Ishikawa (cell line): ENCODE data around the gene STAG1.
A peak's percentile ranks its signal among the peaks of the same experiment; 100 is the strongest.

Source experiments
- CEBPB ChIP-seq: IDR thresholded peaks from 2 replicates; pipeline ENCODE4 v1.6.1; 2012
- CREB1 ChIP-seq: IDR thresholded peaks from 2 replicates; pipeline ENCODE4 v1.6.1; 2012; ENCODE audit warnings: low read depth
- EGR1 ChIP-seq: IDR thresholded peaks from 2 replicates; pipeline ENCODE4 v1.6.1; 2012
- EP300 ChIP-seq: IDR thresholded peaks from 2 replicates; pipeline ENCODE4 v1.6.1; 2012; ENCODE audit warnings: borderline replicate concordance
- FOXM1 ChIP-seq: IDR thresholded peaks from 2 replicates; pipeline ENCODE4 v1.6.1; 2012; ENCODE audit warnings: low read depth, borderline replicate concordance
- MAX ChIP-seq: IDR thresholded peaks from 2 replicates; pipeline ENCODE4 v1.6.1; 2012
- NFIC ChIP-seq: IDR thresholded peaks from 2 replicates; pipeline ENCODE4 v1.6.1; 2012
- RAD21 ChIP-seq: IDR thresholded peaks from 2 replicates; pipeline ENCODE4 v1.6.1; 2012; ENCODE audit warnings: low read depth
- REST ChIP-seq: IDR thresholded peaks from 2 replicates; pipeline ENCODE4 v1.6.1; 2012; ENCODE audit warnings: low read depth, mild to moderate bottlenecking
- TAF1 ChIP-seq: IDR thresholded peaks from 2 replicates; pipeline ENCODE4 v1.6.1; 2012; ENCODE audit warnings: low read depth, mild to moderate bottlenecking
- TCF12 ChIP-seq: IDR thresholded peaks from 2 replicates; pipeline ENCODE4 v1.6.1; 2012; ENCODE audit warnings: low read depth
- TEAD4 ChIP-seq: IDR thresholded peaks from 2 replicates; pipeline ENCODE4 v1.6.1; 2012
- USF1 ChIP-seq: IDR thresholded peaks from 2 replicates; pipeline ENCODE4 v1.6.1; 2012
- YY1 ChIP-seq: IDR thresholded peaks from 2 replicates; pipeline ENCODE4 v1.6.1; 2012; ENCODE audit warnings: low read depth

DNA sequence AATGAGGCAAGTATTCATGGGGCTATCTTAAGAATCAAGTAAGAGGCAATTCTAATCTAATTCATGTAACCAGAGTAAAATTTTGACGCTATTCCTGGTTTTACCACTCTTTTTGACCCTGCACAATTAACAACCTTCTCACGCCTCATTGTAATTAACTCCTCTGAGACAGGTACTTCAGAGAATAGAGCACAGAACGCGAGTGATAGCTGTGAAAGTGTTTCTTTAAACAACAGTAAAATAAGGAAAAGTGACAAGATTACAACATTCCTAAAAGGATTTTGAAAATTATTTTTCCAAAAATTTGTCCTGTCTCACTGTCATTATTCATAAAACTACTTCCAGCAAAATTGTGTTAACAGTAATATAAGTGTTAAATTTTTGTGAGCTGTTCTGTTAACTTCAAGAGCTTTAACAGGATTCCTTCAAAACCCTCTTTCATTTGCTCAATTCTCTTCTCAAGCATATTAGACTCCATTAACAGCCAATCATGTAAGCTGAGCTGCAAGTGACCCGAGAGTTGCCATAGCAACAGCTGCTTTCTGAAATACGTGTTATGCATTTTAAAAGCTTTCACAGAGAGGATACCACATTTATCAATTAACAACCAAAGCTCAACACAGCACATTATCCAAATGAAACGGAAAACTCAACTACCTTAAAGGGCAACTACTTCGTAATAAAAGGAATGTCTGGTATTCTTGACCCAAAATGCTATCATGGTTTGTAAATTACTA is 93.1 kb downstream of the STAG1 start:
- TF ChIP-seq YY1 (no peak), REST (no peak), MAX (no peak), RAD21 (no peak), EP300 (no peak), CREB1 (0 out of 2 replicates have a peak, but pooled peaks have one; percentile 42), USF1 (no peak), TAF1 (no peak), TEAD4 (no peak), EGR1 (no peak), FOXM1 (no peak), NFIC (no peak), CEBPB (no peak), TCF12 (no peak)
